ENCODE results near the gene ARHGEF16. TPM values are rescaled to one million over a fixed set of nuclear protein-coding genes. Genes with fewer than 3 reads are reported as not detected.

Gene ARHGEF16
- total RNA-seq, 6 donors from 2014 or later = 11.9 to 28.9 (median 13.4) TPM

GRCh38 chr1:3508757-3509415 lies 54.4 kb downstream of the ARHGEF16 start:
- no peak overlapping the region for H3K4me3 ChIP-seq
- 92 to 100% methylated on average over 1 to 33 of the region's 33 CpGs for WGBS, 2 donors
- no peak for TF ChIP-seq POLR2A (IDR thresholded peaks at IDR 0.05)
- TF ChIP-seq POLR2AphosphoS5 (IDR thresholded peaks at IDR 0.05) = no peak
- TF ChIP-seq EP300 (IDR thresholded peaks at IDR 0.05) = no peak
- no peak for TF ChIP-seq CTCF (IDR thresholded peaks at IDR 0.05)
- peaks cover 0 to 27% (median 13%) of the 10 kb centered on the region in 4 donors for H3K36me3 ChIP-seq
- H3K4me1 ChIP-seq = peaks cover 0 to 16% (median 10%) of the 10 kb centered on the region in 4 donors
- H3K27me3 ChIP-seq = no peaks in the 10 kb centered on the region
- no peaks in the 10 kb centered on the region for H3K9me3 ChIP-seq
- DNase-seq (peak in 1 of 2 donors; percentile 65), ATAC-seq (ENCODE audit: low FRiP score in 2 of 2) (no peak)
- no peak overlapping the region for H3K27ac ChIP-seq

GRCh38 chr1:3509721-3510120 lies 55.3 kb downstream of the ARHGEF16 start:
- peaks cover 0 to 31% (median 13%) of the 10 kb centered on the region in 4 donors for H3K36me3 ChIP-seq
- H3K27me3 ChIP-seq = no peaks in the 10 kb centered on the region
- no peak overlapping the region for H3K27ac ChIP-seq
- H3K4me1 ChIP-seq = peaks cover 0 to 7% (median 6%) of the 10 kb centered on the region in 4 donors
- DNase-seq (peak in 1 of 2 donors; percentile 80), ATAC-seq (ENCODE audit: low FRiP score in 2 of 2) (no peak)
- 86 to 97% methylated on average over 13 to 15 of the region's 21 CpGs for WGBS, 2 donors
- TF ChIP-seq POLR2AphosphoS5 (IDR thresholded peaks at IDR 0.05) = no peak
- TF ChIP-seq POLR2A (IDR thresholded peaks at IDR 0.05) = no peak
- no peak for TF ChIP-seq EP300 (IDR thresholded peaks at IDR 0.05)
- no peak for TF ChIP-seq CTCF (IDR thresholded peaks at IDR 0.05)
- H3K4me3 ChIP-seq = no peak overlapping the region
- no peaks in the 10 kb centered on the region for H3K9me3 ChIP-seq

- WGBS, 2 donors = 92 to 93% methylated on average over 13 to 28 of the region's 32 CpGs
- H3K27ac ChIP-seq = no peak overlapping the region
- no peak for TF ChIP-seq POLR2AphosphoS5 (IDR thresholded peaks at IDR 0.05)
- no peak for TF ChIP-seq EP300 (IDR thresholded peaks at IDR 0.05)
- no peak for TF ChIP-seq POLR2A (IDR thresholded peaks at IDR 0.05)
- no peak for TF ChIP-seq CTCF (IDR thresholded peaks at IDR 0.05)
- H3K4me3 ChIP-seq = no peak overlapping the region
- DNase-seq (peak in 1 of 2 donors; percentile 80), ATAC-seq (ENCODE audit: low FRiP score in 2 of 2) (no peak)
- peaks cover 0 to 27% (median 12%) of the 10 kb centered on the region in 4 donors for H3K36me3 ChIP-seq
- no peaks in the 10 kb centered on the region for H3K9me3 ChIP-seq
- no peaks in the 10 kb centered on the region for H3K27me3 ChIP-seq
- peaks cover 0 to 1% (median under 1%) of the 10 kb centered on the region in 4 donors for H3K4me1 ChIP-seq
These were observed 55.9 kb downstream of the ARHGEF16 start for GRCh38 chr1:3510136-3510955.

GRCh38 chr1:3510956-3511250 lies 56.4 kb downstream of the ARHGEF16 start:
- Histone ChIP-seq H3K9me3 (no peaks in the 10 kb centered on the region), H3K27ac (no peak overlapping the region), H3K4me3 (no peak overlapping the region), H3K4me1 (no peaks in the 10 kb centered on the region), H3K27me3 (no peaks in the 10 kb centered on the region), H3K36me3 (peaks cover 0 to 24% (median 12%) of the 10 kb centered on the region in 4 donors)
- no peak for ATAC-seq (ENCODE audit: low FRiP score in 2 of 2)
- no peak for TF ChIP-seq CTCF (IDR thresholded peaks at IDR 0.05)
- TF ChIP-seq POLR2AphosphoS5 (IDR thresholded peaks at IDR 0.05) = no peak
- TF ChIP-seq POLR2A (IDR thresholded peaks at IDR 0.05) = no peak
- no peak for TF ChIP-seq EP300 (IDR thresholded peaks at IDR 0.05)
- WGBS, 2 donors = 95 to 98% methylated on average over 11 to 12 of the region's 12 CpGs
- no peak for DNase-seq
